Measurements from ENCODE around the gene PCOLCE2.

Gene PCOLCE2

GRCh38 chr3:142784228-142784627, 104.7 kb downstream of the PCOLCE2 start:
- H3K4me3 ChIP-seq (ENCODE audit: low read depth, low read length): no peak overlapping the region
- DNase-seq (ENCODE audit: low read depth, low spot score): no peak
- no peak for TF ChIP-seq CTCF (IDR thresholded peaks at IDR 0.05; ENCODE audit: low read depth, low read length)
- in situ Hi-C loops (cut with HindIII; ENCODE audit: low sequenced_read_pairs): no loop called here

- H3K4me3 ChIP-seq (ENCODE audit: low read depth, low read length): no peak overlapping the region
- in situ Hi-C loops (cut with HindIII; ENCODE audit: low sequenced_read_pairs): no loop called here
- no peak for TF ChIP-seq CTCF (IDR thresholded peaks at IDR 0.05; ENCODE audit: low read depth, low read length)
- DNase-seq (ENCODE audit: low read depth, low spot score): no peak
Measured at GRCh38 chr3:142782616-142783015, 106.3 kb downstream of the PCOLCE2 start.

GRCh38 chr3:142779591-142779990, 109.3 kb downstream of the PCOLCE2 start:
- no peak overlapping the region for H3K4me3 ChIP-seq (ENCODE audit: low read depth, low read length)
- in situ Hi-C loops (cut with HindIII; ENCODE audit: low sequenced_read_pairs): no loop called here
- DNase-seq (ENCODE audit: low read depth, low spot score): peak; percentile 27
- TF ChIP-seq CTCF (IDR thresholded peaks at IDR 0.05; ENCODE audit: low read depth, low read length): no peak

- TF ChIP-seq CTCF (IDR thresholded peaks at IDR 0.05; ENCODE audit: low read depth, low read length): no peak
- no peak for DNase-seq (ENCODE audit: low read depth, low spot score)
- no peak overlapping the region for H3K4me3 ChIP-seq (ENCODE audit: low read depth, low read length)
- in situ Hi-C loops (cut with HindIII; ENCODE audit: low sequenced_read_pairs): no loop called here
Measured at GRCh38 chr3:142778541-142778940, 110.3 kb downstream of the PCOLCE2 start.

- no peak overlapping the region for H3K4me3 ChIP-seq (ENCODE audit: low read depth, low read length)
- TF ChIP-seq CTCF (IDR thresholded peaks at IDR 0.05; ENCODE audit: low read depth, low read length): no peak
- in situ Hi-C loops (cut with HindIII; ENCODE audit: low sequenced_read_pairs): no loop called here
- DNase-seq (ENCODE audit: low read depth, low spot score): no peak
Measured at GRCh38 chr3:142777927-142778326, 111.0 kb downstream of the PCOLCE2 start.

GRCh38 chr3:142768338-142768737, 120.5 kb downstream of the PCOLCE2 start:
- in situ Hi-C loops (cut with HindIII; ENCODE audit: low sequenced_read_pairs): no loop called here
- TF ChIP-seq CTCF (IDR thresholded peaks at IDR 0.05; ENCODE audit: low read depth, low read length): no peak
- no peak for DNase-seq (ENCODE audit: low read depth, low spot score)
- no peak overlapping the region for H3K4me3 ChIP-seq (ENCODE audit: low read depth, low read length)
